Prostate gland (tissue), 2 donors: ENCODE results near the gene DTNB. TPM values are rescaled to one million over a fixed set of nuclear protein-coding genes. Genes with fewer than 3 reads are reported as not detected.

Experiments
- DNase-seq: peaks from one replicate; pipeline ENCODE4 v3.0.0-alpha.2; 2019; ENCODE audit warnings: low spot score
- H3K27ac ChIP-seq, 2 donors: fragments of 200-600 bp; sonication (generic); 2 replicates each; pipeline ENCODE4 v1.5.1; 2017 to 2019
- H3K27me3 ChIP-seq: fragments of 200-600 bp; sonication (generic); replicated peaks from 2 replicates; pipeline ENCODE4 v1.5.1; 2019; ENCODE audit not compliant: insufficient read depth
- H3K36me3 ChIP-seq, 2 donors: fragments of 200-600 bp; sonication (generic); 1 replicate in 1 of 2; 2 replicates in 1 of 2; pipeline versions ENCODE4 v1.5.1 to v1.8.1; 2017 to 2019
- H3K4me1 ChIP-seq: fragments of 200-600 bp; sonication (generic); replicated peaks from 2 replicates; pipeline ENCODE4 v1.5.1; 2019
- H3K4me3 ChIP-seq, 2 donors: fragments of 200-600 bp; sonication (generic); 2 replicates each; pipeline ENCODE4 v1.5.1; 2017 to 2019
- H3K9me3 ChIP-seq: fragments of 200-600 bp; sonication (generic); 2 replicates; pipeline ENCODE4 v1.5.1; 2017
- CTCF ChIP-seq, 4 experiments: fragments of 200-600 bp in 2 of 4; fragments of 450-650 bp in 2 of 4; sonication (generic) in 2 of 4; IDR thresholded peaks; 1 replicate in 3 of 4; 2 replicates in 1 of 4; pipeline ENCODE4 v1.5.1; 2016 to 2019; ENCODE audit warnings: antibody characterized with exemption in 4 of 4, mild to moderate bottlenecking in 2 of 4, moderate library complexity in 2 of 4
- POLR2A ChIP-seq: fragments of 450-650 bp; IDR thresholded peaks from one replicate; pipeline ENCODE4 v1.6.1; 2016; ENCODE audit warnings: antibody characterized with exemption, mild to moderate bottlenecking
- POLR2AphosphoS5 ChIP-seq: sonication (generic); formaldehyde crosslinking; IDR thresholded peaks from one replicate; pipeline ENCODE4 v1.6.1; 2017; ENCODE audit warnings: antibody characterized with exemption
- WGBS: methylation state at CpG from one replicate; pipeline ENCODE4 v1.1.5; 2018; 5-methylcytosine and 5-hydroxymethylcytosine counted together
- intact Hi-C: fragments of 100-400 bp; cut with DNase I; formaldehyde crosslinking; loops from one replicate; pipeline ENCODE4 v1.14.2; 2022
- total RNA-seq, 2 donors: library from RNA; depleted of rRNA; stranded (reverse); fragments of >200 nt; gene quantifications; one replicate each; pipeline ENCODE4 v1.1.0, GENCODE V29; 2016

Gene DTNB
- total RNA-seq, 2 donors from 2014 or later, result 47.0 to 61.9 TPM

DNA sequence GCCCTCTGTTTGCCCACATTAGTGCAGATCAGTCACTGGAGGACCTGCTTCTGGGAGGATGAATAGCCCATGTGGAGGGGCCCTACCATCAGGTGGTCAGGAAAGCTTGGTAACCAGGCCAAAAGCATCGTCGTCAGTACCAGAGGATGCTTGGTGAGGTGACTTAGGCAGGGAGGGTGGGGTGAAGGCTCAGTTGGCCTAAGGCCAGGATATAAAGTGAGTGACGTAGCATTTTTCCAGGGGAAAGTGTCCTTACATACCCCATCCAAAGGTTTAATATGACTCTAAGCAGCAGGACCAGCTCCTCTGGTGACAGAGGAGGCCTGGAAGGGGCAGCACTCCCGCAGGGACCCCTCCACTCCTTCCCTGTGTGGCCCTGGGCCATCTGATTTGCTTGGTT lies 303.9 kb downstream of the DTNB start:
- Histone ChIP-seq H3K36me3 (no peaks in the 10 kb centered on the region), H3K4me3 (no peak overlapping the region), H3K27ac (no peak overlapping the region), H3K27me3 (no peaks in the 10 kb centered on the region), H3K9me3 (no peaks in the 10 kb centered on the region), H3K4me1 (no peaks in the 10 kb centered on the region)
- WGBS, result 70% methylated on average over 4 of the region's 4 CpGs
- no peak for DNase-seq
- intact Hi-C loops, result no loop called here
- no peak for TF ChIP-seq POLR2A
- TF ChIP-seq POLR2AphosphoS5, result no peak
- no peak for TF ChIP-seq CTCF (IDR thresholded peaks at IDR 0.05)

- no peaks in the 10 kb centered on the region for H3K9me3 ChIP-seq
- no peak for DNase-seq
- intact Hi-C loops, result no loop called here
- WGBS, result 68% methylated on average over 4 of the region's 4 CpGs
- H3K4me1 ChIP-seq, result no peaks in the 10 kb centered on the region
- no peaks in the 10 kb centered on the region for H3K36me3 ChIP-seq
- no peaks in the 10 kb centered on the region for H3K27me3 ChIP-seq
- H3K27ac ChIP-seq, result no peak overlapping the region
- no peak overlapping the region for H3K4me3 ChIP-seq
- TF ChIP-seq POLR2A (no peak), POLR2AphosphoS5 (no peak), CTCF (IDR thresholded peaks at IDR 0.05) (no peak)
Measured at GRCh38 chr2:25368660-25369059, 304.7 kb downstream of the DTNB start.

GRCh38 chr2:25367296-25367695 lies 306.1 kb downstream of the DTNB start:
- Histone ChIP-seq H3K27ac (no peak overlapping the region), H3K27me3 (no peaks in the 10 kb centered on the region), H3K36me3 (no peaks in the 10 kb centered on the region), H3K9me3 (no peaks in the 10 kb centered on the region), H3K4me3 (no peak overlapping the region), H3K4me1 (no peaks in the 10 kb centered on the region)
- TF ChIP-seq CTCF (IDR thresholded peaks at IDR 0.05) (no peak), POLR2AphosphoS5 (no peak), POLR2A (no peak)
- intact Hi-C loops, result no loop called here
- WGBS, result 66% methylated on average over 9 of the region's 9 CpGs
- no peak for DNase-seq

DNA sequence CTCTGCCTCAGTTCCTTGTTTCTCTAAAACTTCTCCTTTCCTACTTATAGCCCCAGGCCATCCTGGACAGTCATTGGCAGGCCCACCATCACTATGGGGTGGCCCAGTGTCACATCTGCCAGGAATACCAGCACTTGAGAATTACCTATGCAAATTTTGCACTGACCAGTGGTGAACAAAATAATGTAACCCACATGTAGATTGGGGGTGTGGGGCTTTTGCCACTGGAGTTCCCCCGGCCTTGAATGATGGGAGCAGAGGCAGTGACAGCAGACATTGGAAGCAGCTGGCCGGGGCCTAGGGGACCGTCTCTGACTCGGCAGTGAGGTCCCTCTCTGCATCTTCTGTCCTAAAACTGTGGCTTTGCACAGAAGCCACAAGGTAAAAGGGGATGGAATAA lies 306.7 kb downstream of the DTNB start:
- DNase-seq, result no peak
- TF ChIP-seq POLR2AphosphoS5, result no peak
- no peak for TF ChIP-seq CTCF (IDR thresholded peaks at IDR 0.05)
- no peak for TF ChIP-seq POLR2A
- 88% methylated on average over 4 of the region's 4 CpGs for WGBS
- intact Hi-C loops, result no loop called here
- Histone ChIP-seq H3K27me3 (no peaks in the 10 kb centered on the region), H3K4me3 (no peak overlapping the region), H3K4me1 (no peaks in the 10 kb centered on the region), H3K36me3 (no peaks in the 10 kb centered on the region), H3K27ac (no peak overlapping the region), H3K9me3 (no peaks in the 10 kb centered on the region)

DNA sequence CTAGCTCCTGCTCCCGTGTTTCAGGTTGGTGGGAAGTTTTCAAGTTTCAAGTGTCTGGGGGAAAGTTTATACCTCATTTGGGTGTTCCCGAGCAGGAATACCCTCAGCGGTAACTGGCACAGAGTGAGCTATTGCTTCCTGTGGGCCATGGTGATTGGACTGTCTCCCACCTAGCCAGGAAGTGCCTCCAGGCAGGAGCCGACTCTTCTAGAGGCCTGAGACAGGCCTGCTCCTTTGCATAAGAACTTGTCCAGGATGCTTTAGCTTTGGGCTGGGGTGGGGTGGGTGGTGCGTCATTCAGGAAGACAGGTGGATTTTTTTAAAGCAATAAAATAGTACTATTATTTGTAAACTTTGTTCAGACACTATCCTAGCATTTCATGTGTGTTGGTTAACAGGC lies 308.1 kb downstream of the DTNB start:
- 25% methylated on average over 5 of the region's 5 CpGs for WGBS
- Histone ChIP-seq H3K4me1 (no peaks in the 10 kb centered on the region), H3K27me3 (no peaks in the 10 kb centered on the region), H3K4me3 (no peak overlapping the region), H3K9me3 (no peaks in the 10 kb centered on the region), H3K27ac (no peak overlapping the region), H3K36me3 (no peaks in the 10 kb centered on the region)
- TF ChIP-seq POLR2A (no peak), CTCF (IDR thresholded peaks at IDR 0.05) (no peak), POLR2AphosphoS5 (no peak)
- no peak for DNase-seq
- intact Hi-C loops, result no loop called here
